GM19193 (cell line): ENCODE results near the gene LY6G5C.

ENCODE experiments used
- POLR2A ChIP-seq: IDR thresholded peaks from 4 replicates; pipeline ENCODE4 v1.6.1; 2011; ENCODE audit not compliant: insufficient read depth, insufficient read length; ENCODE audit errors: extremely low read depth

Gene LY6G5C

GRCh38 chr6:31687860-31688693 is 7.2 kb upstream of the LY6G5C start:
- no peak for TF ChIP-seq POLR2A

GRCh38 chr6:31687321-31687720 is 6.5 kb upstream of the LY6G5C start:
- TF ChIP-seq POLR2A = no peak

GRCh38 chr6:31686483-31686882 is 5.6 kb upstream of the LY6G5C start:
- TF ChIP-seq POLR2A = no peak

GRCh38 chr6:31683591-31683990 is 2.7 kb upstream of the LY6G5C start:
- TF ChIP-seq POLR2A = no peak

- TF ChIP-seq POLR2A = no peak
Measured at GRCh38 chr6:31681135-31681671, 336 bp upstream of the LY6G5C start.

- no peak for TF ChIP-seq POLR2A
Measured at GRCh38 chr6:31677955-31678354, 2.9 kb downstream of the LY6G5C start.

GRCh38 chr6:31676904-31677303 is 4.0 kb downstream of the LY6G5C start:
- TF ChIP-seq POLR2A = no peak

GRCh38 chr6:31676322-31676903 is 4.5 kb downstream of the LY6G5C start:
- TF ChIP-seq POLR2A = no peak

- TF ChIP-seq POLR2A = no peak
Measured at GRCh38 chr6:31669676-31670075, 11.2 kb downstream of the LY6G5C start, which contains the start of gene LY6G5B. Gene LY6G5B, plus strand, starts transcription at chr6:31669976. Its CDS starts 975 bp downstream, at chr6:31670951.

GRCh38 chr6:31666337-31666965 is 14.4 kb downstream of the LY6G5C start:
- TF ChIP-seq POLR2A = no peak

GRCh38 chr6:31665501-31666336 is 15.1 kb downstream of the LY6G5C start, which contains the start of gene CSNK2B:
Gene CSNK2B, plus strand, starts transcription at chr6:31666080. Its CDS starts 752 bp downstream, at chr6:31666832.
- peak; percentile 87 for TF ChIP-seq POLR2A

GRCh38 chr6:31664790-31665500 is 15.9 kb downstream of the LY6G5C start, which contains the start of gene GPANK1:
Gene GPANK1, minus strand, starts transcription at chr6:31664997. Its CDS starts 519 bp downstream, at chr6:31664478.
- no peak for TF ChIP-seq POLR2A

GRCh38 chr6:31663961-31664789 is 16.7 kb downstream of the LY6G5C start:
- TF ChIP-seq POLR2A = no peak
